H1 (cell line): Measurements from ENCODE around the gene MBTPS1. TPM values are rescaled to one million over a fixed set of nuclear protein-coding genes. Genes with fewer than 3 reads are reported as not detected.

Source experiments
- CTCF ChIA-PET: fragments of 300-600 bp; sonication (Branson Sonifier 250); formaldehyde crosslinking; loops from one replicate; lab custom pipeline; 2021; ENCODE audit not compliant: partially characterized antibody; lab: Charles Lee
- POLR2A ChIA-PET: fragments of 300-600 bp; sonication (Branson Sonifier 250); formaldehyde crosslinking; loops from one replicate; lab custom pipeline; 2021; ENCODE audit warnings: inconsistent platforms; ENCODE audit not compliant: partially characterized antibody; lab: Charles Lee
- DNase-seq, 2 experiments: peaks; one replicate each; pipeline versions ENCODE4 v3.0.0 to v3.0.0-alpha.2; 2010 to 2022; ENCODE audit warnings: low spot score in 2 of 2, low read depth in 1 of 2, mixed read lengths in 1 of 2
- FAIRE-seq: peaks from 2 replicates; lab custom pipeline; 2011; peaks lifted over from hg19 to GRCh38; lab: Jason Lieb, UNC
- H2AFZ ChIP-seq: 2 replicates; pipeline ENCODE4 v1.8.1; 2012; ENCODE audit warnings: low read length, inconsistent platforms
- H2AK5ac ChIP-seq: 2 replicates; pipeline ENCODE4 v1.6.1; 2013; ENCODE audit warnings: low read depth, low read length
- H2BK120ac ChIP-seq: replicated peaks from 2 replicates; pipeline ENCODE3; 2013; ENCODE audit warnings: low read depth, low read length, inconsistent platforms
- H2BK12ac ChIP-seq: 2 replicates; pipeline ENCODE4 v1.6.1; 2013; ENCODE audit warnings: low read depth, low read length
- H2BK15ac ChIP-seq: 2 replicates; pipeline ENCODE4 v1.6.1; 2013; ENCODE audit warnings: low read length
- H2BK20ac ChIP-seq: 2 replicates; pipeline ENCODE4 v1.6.1; 2013; ENCODE audit warnings: low read length
- H2BK5ac ChIP-seq: 2 replicates; pipeline ENCODE4 v1.6.1; 2013; ENCODE audit warnings: low read depth, low read length
- H3K14ac ChIP-seq: 2 replicates; pipeline ENCODE4 v1.6.1; 2013; ENCODE audit warnings: inconsistent platforms; ENCODE audit not compliant: insufficient read length
- H3K18ac ChIP-seq: 2 replicates; pipeline ENCODE4 v1.6.1; 2013; ENCODE audit warnings: low read length; ENCODE audit errors: extremely low read depth
- H3K23ac ChIP-seq: 2 replicates; pipeline ENCODE4 v1.6.1; 2013; ENCODE audit warnings: inconsistent platforms; ENCODE audit not compliant: insufficient read length
- H3K23me2 ChIP-seq: 2 replicates; pipeline ENCODE4 v1.6.1; 2013; ENCODE audit warnings: low read depth, low read length
- H3K27ac ChIP-seq: 2 replicates; pipeline ENCODE4 v1.6.1; 2011; ENCODE audit warnings: low read depth, low read length, inconsistent platforms
- H3K27me3 ChIP-seq, 4 experiments: replicated peaks in 1 of 4; 1 replicate in 1 of 4; 2 replicates in 3 of 4; pipeline versions ENCODE4 v1.6.1 to v1.8.1; 2011 to 2013; ENCODE audit warnings: low read length in 3 of 4, mild to moderate bottlenecking in 3 of 4, inconsistent platforms in 2 of 4, mixed read lengths in 2 of 4, moderate library complexity in 1 of 4; ENCODE audit not compliant: control insufficient read depth in 3 of 4, insufficient read depth in 3 of 4; ENCODE audit errors: extremely low read depth in 1 of 4
- H3K36me3 ChIP-seq, 4 experiments: 2 replicates each; pipeline versions ENCODE4 v1.6.1 to v1.8.1; 2011 to 2013; ENCODE audit warnings: mild to moderate bottlenecking in 4 of 4, low read length in 3 of 4, moderate library complexity in 2 of 4, control low read depth in 1 of 4, inconsistent platforms in 1 of 4; ENCODE audit not compliant: insufficient read depth in 4 of 4, control insufficient read depth in 2 of 4
- H3K4ac ChIP-seq: replicated peaks from 2 replicates; pipeline ENCODE3; 2013; ENCODE audit warnings: low read length, low read depth, mixed read lengths, inconsistent platforms; ENCODE audit not compliant: insufficient read length
- H3K4me1 ChIP-seq, 4 experiments: replicated peaks in 1 of 4; 1 replicate in 1 of 4; 2 replicates in 3 of 4; pipeline versions ENCODE4 v1.6.1 to v1.8.1; 2011 to 2013; ENCODE audit warnings: low read length in 3 of 4, inconsistent platforms in 2 of 4, mixed read lengths in 1 of 4; ENCODE audit not compliant: insufficient read depth in 4 of 4, control insufficient read depth in 3 of 4
- H3K4me2 ChIP-seq, 2 experiments: 2 replicates each; pipeline versions ENCODE4 v1.6.1 to v1.8.1; 2011 to 2013; ENCODE audit warnings: low read depth in 2 of 2, low read length in 2 of 2, control low read depth in 1 of 2, inconsistent platforms in 1 of 2, mild to moderate bottlenecking in 1 of 2; ENCODE audit not compliant: insufficient read depth in 1 of 2
- H3K4me3 ChIP-seq, 4 experiments: fragments of 200-600, 300-600 bp in 1 of 4; sonication (generic), shearing (Covaris generic), sonication (Bioruptor Twin) in 1 of 4; 2 replicates each; pipeline versions ENCODE4 v1.5.1 to v1.8.1; 2011 to 2016; ENCODE audit warnings: low read length in 4 of 4, low read depth in 3 of 4, control low read depth in 2 of 4, inconsistent platforms in 2 of 4, mild to moderate bottlenecking in 2 of 4, mixed read lengths in 1 of 4, moderate library complexity in 1 of 4; ENCODE audit not compliant: insufficient read depth in 2 of 4; ENCODE audit errors: extremely low read depth in 1 of 4
- H3K56ac ChIP-seq: replicated peaks from 2 replicates; pipeline ENCODE3; 2013; ENCODE audit warnings: low read depth, mild to moderate bottlenecking, mixed read lengths, low read length, inconsistent platforms; ENCODE audit not compliant: insufficient read length
- H3K79me1 ChIP-seq: 2 replicates; pipeline ENCODE4 v1.6.1; 2013; ENCODE audit warnings: low read depth, low read length, control low read depth
- H3K79me2 ChIP-seq, 2 experiments: 2 replicates each; pipeline versions ENCODE4 v1.6.1 to v1.8.1; 2012 to 2013; ENCODE audit warnings: low read length in 2 of 2, mild to moderate bottlenecking in 2 of 2, inconsistent platforms in 1 of 2; ENCODE audit not compliant: insufficient read depth in 2 of 2, control insufficient read depth in 1 of 2
- H3K9ac ChIP-seq, 4 experiments: replicated peaks in 1 of 4; 1 replicate in 1 of 4; 2 replicates in 3 of 4; pipeline versions ENCODE4 v1.6.1 to v1.8.1; 2011 to 2013; ENCODE audit warnings: low read depth in 3 of 4, low read length in 3 of 4, control low read depth in 2 of 4, mild to moderate bottlenecking in 2 of 4, moderate library complexity in 2 of 4, inconsistent platforms in 1 of 4; ENCODE audit errors: extremely low read depth in 1 of 4
- H3K9me3 ChIP-seq, 2 experiments: 2 replicates each; pipeline versions ENCODE4 v1.6.1 to v1.8.1; 2012 to 2013; ENCODE audit warnings: mild to moderate bottlenecking in 2 of 2, moderate library complexity in 2 of 2, control low read depth in 1 of 2, inconsistent platforms in 1 of 2, low read depth in 1 of 2, low read length in 1 of 2, mixed read lengths in 1 of 2; ENCODE audit not compliant: insufficient read depth in 2 of 2
- H4K20me1 ChIP-seq, 2 experiments: replicated peaks in 1 of 2; 2 replicates each; pipeline versions ENCODE3 to v1.8.1; 2011 to 2013; ENCODE audit warnings: inconsistent platforms in 2 of 2, low read length in 2 of 2, mild to moderate bottlenecking in 1 of 2; ENCODE audit not compliant: insufficient read depth in 2 of 2, control insufficient read depth in 1 of 2
- H4K5ac ChIP-seq: 2 replicates; pipeline ENCODE4 v1.6.1; 2013; ENCODE audit warnings: low read length, low read depth, mixed read lengths, inconsistent platforms; ENCODE audit not compliant: insufficient read length
- H4K8ac ChIP-seq: 2 replicates; pipeline ENCODE4 v1.8.0; 2013; ENCODE audit warnings: mild to moderate bottlenecking, moderate library complexity, low read length, inconsistent platforms; ENCODE audit not compliant: insufficient read depth; ENCODE audit errors: extremely low read depth
- H4K91ac ChIP-seq: replicated peaks from 2 replicates; pipeline ENCODE3; 2013; ENCODE audit warnings: low read length, mixed read lengths, inconsistent platforms; ENCODE audit not compliant: insufficient read length
- BRCA1 ChIP-seq: IDR thresholded peaks from 2 replicates; pipeline ENCODE4 v1.6.1; 2012; ENCODE audit warnings: low read depth, low read length, improper control_type of control experiment
- JUND ChIP-seq: IDR thresholded peaks from 2 replicates; pipeline ENCODE4 v1.6.1; 2011; ENCODE audit warnings: mild to moderate bottlenecking, improper control_type of control experiment, low read length
- MAFK ChIP-seq: IDR thresholded peaks from 2 replicates; pipeline ENCODE4 v1.6.1; 2012; ENCODE audit warnings: low read depth, mild to moderate bottlenecking, improper control_type of control experiment, low read length
- NANOG ChIP-seq: IDR thresholded peaks from 2 replicates; pipeline ENCODE4 v1.6.1; 2011; ENCODE audit warnings: low read length, low read depth, mild to moderate bottlenecking, inconsistent platforms; ENCODE audit not compliant: insufficient read depth, poor library complexity, severe bottlenecking
- POLR2A ChIP-seq, 2 experiments: IDR thresholded peaks; 1 replicate in 1 of 2; 2 replicates in 1 of 2; pipeline ENCODE4 v1.6.1; 2011; ENCODE audit warnings: low read depth in 2 of 2, low read length in 2 of 2, mild to moderate bottlenecking in 2 of 2; ENCODE audit errors: control extremely low read depth in 1 of 2
- RFX5 ChIP-seq: IDR thresholded peaks from 2 replicates; pipeline ENCODE4 v1.6.1; 2011; ENCODE audit warnings: low read depth, low read length, improper control_type of control experiment, borderline replicate concordance
- SUZ12 ChIP-seq: fragments of 200-600 bp; sonication (generic); IDR thresholded peaks from 2 replicates; pipeline ENCODE4 v1.6.1; 2012; ENCODE audit warnings: mild to moderate bottlenecking, inconsistent platforms, low read length, moderate library complexity, mixed read lengths
- TEAD4 ChIP-seq: IDR thresholded peaks from 2 replicates; pipeline ENCODE4 v1.6.1; 2012; ENCODE audit warnings: low read depth, low read length, inconsistent platforms, mixed read lengths
- WGBS, 2 experiments: shearing (Covaris generic) in 1 of 2; methylation state at CpG; one replicate each; pipeline versions ENCODE4 v1.1.6 to v1.1.7; 2013 to 2015; ENCODE audit warnings: low lambda C conversion rate in 2 of 2, mixed read lengths in 2 of 2, inconsistent platforms in 1 of 2, low coverage in 1 of 2, missing lambda C conversion rate in 1 of 2; ENCODE audit not compliant: insufficient replicate concordance in 2 of 2, insufficient coverage in 1 of 2, insufficient read length in 1 of 2; ENCODE audit errors: extremely low coverage in 1 of 2, missing lambda C conversion rate in 1 of 2; 5-methylcytosine and 5-hydroxymethylcytosine counted together
- polyA plus RNA-seq, 7 experiments: library from polyadenylated mRNA; depleted of rRNA in 3 of 7; stranded (reverse) in 5 of 7; unstranded in 2 of 7; fragments of >200 nt in 5 of 7; fragments of 200-250 nt in 2 of 7; gene quantifications; 1 replicate in 5 of 7; 2 replicates in 1 of 7; 4 replicates in 1 of 7; pipeline versions ENCODE4 v1.2.1 to v1.2.3, GENCODE V29; 2011 to 2013; ENCODE audit warnings: missing spikeins in 2 of 7, mixed read lengths in 2 of 7
- total RNA-seq: library from RNA; stranded (reverse); fragmentation: NEBNext Ultra II Directional; extraction: Animal tissue kit (Norgen Biotek cat#: 25700); gene quantifications from 2 replicates; pipeline ENCODE4 v1.2.1, GENCODE V29; 2021

Gene MBTPS1
- total and polyA plus RNA-seq, 2 of the 8 experiments (the other 6 are each of a cell fraction or from before 2014, with no cell fraction given), result 30.6 to 53.3 TPM

GRCh38 chr16:84085271-84085667 is 31.5 kb downstream of the MBTPS1 start:
- no peaks in the 10 kb centered on the region for H3K79me2 ChIP-seq
- H3K4me3 ChIP-seq, result no peak overlapping the region
- H3K9me3 ChIP-seq, result no peaks in the 10 kb centered on the region
- no peaks in the 10 kb centered on the region for H3K27me3 ChIP-seq
- H3K18ac ChIP-seq, result no peak overlapping the region
- H2AK5ac ChIP-seq, result no peak overlapping the region
- H2BK15ac ChIP-seq, result no peak overlapping the region
- TF ChIP-seq RFX5 (no peak), JUND (no peak), SUZ12 (no peak), BRCA1 (no peak), POLR2A (IDR thresholded peaks at IDR 0.05; ENCODE audit: control extremely low read depth in 1 of 2, low read depth in 2 of 2, low read length in 2 of 2) (no peak), NANOG (no peak), MAFK (no peak), TEAD4 (no peak)
- no peak overlapping the region for H3K4me2 ChIP-seq
- H4K8ac ChIP-seq, result no peak overlapping the region
- no peak overlapping the region for H3K14ac ChIP-seq
- ChIA-PET CTCF (interaction anchor here (0.6 to 10.5 kb wide), 31 partner anchors 10 to 399 kb away, joined by 3 to 93 read pairs (median 5); partner anchors contain the start of gene ADAD2), POLR2A (interaction anchor here (1.0 to 1.2 kb wide), 2 partner anchors 31 to 91 kb away, joined by 4 read pairs; partner anchors contain the start of gene MBTPS1)
- no peak overlapping the region for H2BK20ac ChIP-seq
- WGBS, 2 experiments, result 79% methylated on average over 5 of the region's 8 CpGs; no CpG with 5 or more reads in 1 of the 2 experiments
- no peaks in the 10 kb centered on the region for H3K4me1 ChIP-seq
- H3K4ac ChIP-seq, result no peak overlapping the region
- H3K9ac ChIP-seq, result no peak overlapping the region
- FAIRE-seq (no peak), DNase-seq (no peak)
- no peak overlapping the region for H2AFZ ChIP-seq
- no peak overlapping the region for H3K23ac ChIP-seq
- H2BK5ac ChIP-seq, result no peak overlapping the region
- H4K91ac ChIP-seq, result no peak overlapping the region
- no peak overlapping the region for H3K56ac ChIP-seq
- peaks cover 0 to 8% of the 10 kb centered on the region in 2 experiments for H4K20me1 ChIP-seq
- H3K36me3 ChIP-seq, result peaks cover 18 to 60% (median 42%) of the 10 kb centered on the region in 4 experiments; a peak in 7 of 8 replicates
- no peak overlapping the region for H2BK120ac ChIP-seq
- no peaks in the 10 kb centered on the region for H3K23me2 ChIP-seq
- H2BK12ac ChIP-seq, result no peak overlapping the region
- no peak overlapping the region for H3K27ac ChIP-seq
- no peak overlapping the region for H4K5ac ChIP-seq
- H3K79me1 ChIP-seq, result no peaks in the 10 kb centered on the region; the same call in 1 of the 2 replicates
